ENCODE data around the gene NCOA7.
A peak's percentile ranks its signal among the peaks of the same experiment; 100 is the strongest.
"Not testable (repeated sequence)": the region's sequence is repeated elsewhere in the genome, so short reads cannot be mapped to it uniquely, and the experiment has no call there.

NCOA7 gene

DNA sequence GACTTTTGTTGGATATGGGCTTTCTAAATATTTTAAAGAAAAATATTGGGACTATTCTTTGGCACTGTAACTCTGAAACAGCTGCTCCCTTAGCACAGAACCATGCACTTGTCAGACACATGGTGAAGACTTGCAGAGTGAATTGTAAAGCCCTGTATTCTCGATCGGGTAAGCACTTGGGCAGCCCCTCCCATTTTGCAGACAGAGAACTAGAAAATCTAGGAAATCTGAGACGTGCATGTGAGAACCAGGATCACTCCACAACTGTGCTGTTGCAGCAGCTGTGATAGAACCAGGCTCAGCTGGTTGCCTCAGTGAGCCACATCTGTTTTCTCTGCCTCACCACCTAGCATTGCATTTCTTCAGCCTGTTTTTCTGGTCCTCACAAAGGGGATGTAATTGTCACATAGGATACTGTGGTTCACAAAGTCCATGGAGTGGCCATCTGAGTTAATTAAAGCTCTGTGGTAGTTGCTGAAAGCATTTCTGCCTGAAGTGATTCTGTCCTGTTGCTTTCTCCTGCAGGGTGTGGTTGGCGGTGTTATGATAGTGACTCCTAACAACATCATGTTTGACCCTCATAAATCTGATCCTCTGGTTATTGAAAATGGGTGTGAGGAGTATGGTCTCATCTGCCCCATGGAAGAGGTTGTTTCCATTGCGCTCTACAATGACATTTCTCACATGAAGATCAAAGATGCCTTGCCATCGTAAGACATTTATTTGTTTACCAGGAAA lies 94.0 kb downstream of the NCOA7 start:
- no peak for DNase-seq

DNA sequence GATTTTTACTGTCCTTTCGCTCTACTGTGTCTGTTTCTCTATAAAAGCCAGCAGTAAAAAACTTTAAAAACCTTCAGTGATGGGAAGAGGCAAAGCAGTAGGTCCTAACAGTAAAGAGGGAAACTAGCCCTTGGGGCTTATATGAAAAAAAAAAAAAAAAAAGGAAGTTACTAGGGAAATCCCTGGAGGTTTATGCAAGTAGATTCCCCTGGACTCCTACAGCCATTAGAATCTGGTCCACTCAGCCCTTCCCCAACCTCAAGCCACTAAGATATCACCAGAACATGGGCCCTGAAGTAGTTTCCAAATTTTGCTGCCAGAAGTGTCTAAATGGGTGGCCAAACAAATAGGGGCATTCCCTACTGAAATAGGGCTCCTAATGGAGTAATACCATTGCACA lies 95.3 kb downstream of the NCOA7 start:
- no peak for DNase-seq

- DNase-seq = peak; percentile 20
Observed at GRCh38 chr6:125886914-125887313, 96.2 kb downstream of the NCOA7 start.

DNA sequence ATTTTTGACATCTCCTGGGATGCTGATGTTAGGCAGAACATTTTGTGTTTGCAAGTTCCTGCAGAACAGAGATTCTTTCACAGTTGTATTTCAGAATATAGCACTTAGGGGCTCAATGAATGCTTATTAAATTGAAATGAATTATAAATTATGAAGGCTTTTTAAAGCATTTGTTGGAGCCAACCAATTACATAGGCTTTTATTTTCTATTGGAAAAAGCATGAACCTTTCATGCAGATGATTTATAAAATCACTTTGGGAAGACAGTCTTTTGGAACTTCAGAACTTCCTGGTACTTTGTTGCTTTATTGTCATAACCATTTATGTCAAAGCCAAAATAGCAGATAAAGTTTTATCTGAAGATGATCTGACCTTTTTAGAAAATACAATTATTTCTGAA lies 96.6 kb downstream of the NCOA7 start:
- no peak for DNase-seq

DNA sequence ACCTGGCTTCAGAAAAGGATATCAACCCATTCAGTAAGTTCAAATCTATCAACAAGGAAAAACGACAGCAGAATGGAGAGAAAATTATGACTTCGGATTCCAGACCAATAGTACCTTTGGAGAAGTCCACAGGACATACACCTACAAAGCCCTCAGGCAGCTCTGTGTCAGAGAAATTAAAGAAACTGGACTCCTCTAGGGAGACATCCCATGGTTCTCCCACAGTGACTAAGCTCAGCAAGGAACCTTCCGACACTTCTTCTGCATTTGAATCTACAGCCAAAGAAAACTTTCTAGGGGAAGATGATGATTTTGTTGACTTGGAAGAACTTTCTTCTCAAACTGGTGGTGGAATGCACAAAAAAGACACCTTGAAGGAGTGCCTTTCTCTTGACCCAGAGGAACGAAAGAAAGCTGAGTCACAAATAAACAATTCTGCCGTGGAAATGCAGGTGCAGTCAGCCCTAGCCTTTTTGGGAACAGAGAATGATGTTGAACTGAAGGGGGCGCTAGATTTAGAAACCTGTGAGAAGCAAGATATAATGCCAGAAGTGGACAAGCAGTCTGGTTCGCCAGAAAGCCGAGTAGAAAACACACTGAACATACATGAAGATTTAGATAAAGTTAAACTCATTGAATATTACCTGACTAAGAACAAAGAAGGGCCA lies 98.4 kb downstream of the NCOA7 start:
- no peak for DNase-seq

GRCh38 chr6:125899726-125900182 lies 109.0 kb downstream of the NCOA7 start:
- no peak for DNase-seq

DNA sequence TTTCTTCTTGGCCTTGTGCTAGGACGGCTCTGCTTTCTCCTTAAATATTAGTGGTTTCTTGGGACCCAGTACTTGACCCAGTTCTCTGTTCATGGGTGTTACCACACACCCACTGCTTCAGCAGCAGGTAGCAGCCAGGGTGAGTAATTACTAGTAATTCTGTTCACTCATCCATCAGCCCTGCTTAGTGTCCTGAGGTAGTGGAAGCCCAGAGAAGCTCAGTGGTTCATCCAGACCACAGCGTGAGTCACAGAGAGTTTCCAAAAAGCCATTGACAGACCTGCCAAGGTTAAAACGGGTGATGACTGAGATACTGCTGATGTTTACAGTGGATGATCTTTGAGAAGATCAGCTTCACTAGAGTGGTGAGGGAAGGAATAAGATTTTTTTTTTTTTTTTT lies 114.1 kb downstream of the NCOA7 start:
- DNase-seq = no peak

DNA sequence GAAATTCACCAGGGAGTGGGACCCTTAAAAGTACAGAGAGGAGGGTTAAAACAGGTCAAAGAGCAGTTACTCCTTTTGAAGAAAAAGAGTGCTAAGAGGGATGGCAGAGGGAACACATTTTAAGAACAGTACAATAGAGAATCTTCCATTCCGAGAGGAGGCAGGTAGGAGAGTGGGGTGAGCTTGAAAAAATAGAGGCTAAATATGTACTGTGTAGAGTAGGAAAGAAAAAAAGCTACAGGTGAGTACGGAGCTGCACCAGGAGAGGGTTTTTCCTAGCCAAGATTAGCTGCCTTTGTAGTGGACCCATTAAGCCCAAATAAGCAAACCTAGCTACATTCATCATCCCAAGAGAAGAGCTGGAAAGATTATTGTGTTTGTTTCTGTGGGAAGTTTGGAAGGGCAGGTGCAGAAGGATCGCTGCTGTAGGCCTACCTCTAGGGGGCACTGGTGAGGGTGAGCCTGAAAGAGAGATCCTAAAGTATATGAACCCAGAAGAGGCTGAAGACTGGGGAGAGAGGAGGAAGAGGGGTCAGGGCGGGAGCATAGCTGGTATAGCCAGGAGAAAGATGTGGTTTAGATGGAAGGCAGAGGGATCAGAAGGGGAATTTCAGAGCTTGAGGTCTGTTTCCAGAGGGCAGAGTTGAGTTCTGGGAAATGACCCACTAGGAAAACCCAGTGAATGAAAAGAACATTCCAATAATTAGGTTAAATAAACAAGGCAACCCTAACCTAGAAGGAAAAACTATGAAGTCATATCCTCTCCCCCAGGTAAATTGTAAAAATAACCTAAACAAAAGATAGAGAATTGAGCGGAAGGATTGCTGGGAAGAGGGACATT lies 115.6 kb downstream of the NCOA7 start:
- DNase-seq = no peak

DNA sequence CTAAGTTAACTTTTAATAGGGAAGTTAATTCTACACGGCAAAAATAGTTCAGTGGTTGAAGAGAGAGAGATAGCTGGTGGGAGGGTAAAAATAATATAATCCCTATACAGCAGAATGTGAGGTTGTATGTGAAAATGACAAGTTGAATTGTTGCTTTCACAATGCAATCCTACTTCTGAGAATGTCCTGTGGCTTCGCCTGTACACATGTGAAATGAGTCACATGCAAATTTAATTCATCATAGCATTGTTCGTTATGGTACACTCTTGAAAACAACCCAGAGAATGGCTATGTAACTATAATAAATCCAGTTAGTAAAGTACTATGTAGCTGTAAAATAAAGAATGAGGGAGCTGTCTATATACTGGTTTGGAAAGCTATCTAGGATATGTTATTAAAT lies 119.8 kb downstream of the NCOA7 start:
- DNase-seq = no peak

DNA sequence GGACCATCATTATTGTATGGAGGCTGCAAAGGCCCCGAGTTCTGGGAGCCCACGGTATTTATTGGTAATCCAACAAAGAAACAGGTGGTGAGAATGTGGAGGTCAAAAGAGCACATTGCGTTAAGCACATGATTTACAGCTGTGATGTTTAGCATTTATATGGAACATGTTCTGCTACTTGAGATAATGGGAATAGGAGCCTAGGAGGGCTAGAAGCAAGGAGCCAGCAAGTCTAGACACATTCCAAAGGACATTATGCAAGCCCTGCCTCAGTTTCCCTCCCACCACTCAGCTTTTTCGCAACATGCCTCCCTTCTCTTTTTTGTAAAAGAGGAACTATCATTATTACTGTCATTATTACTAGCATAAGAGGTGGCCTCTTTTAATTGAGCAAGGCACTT lies 120.3 kb downstream of the NCOA7 start:
- DNase-seq = not testable (repeated sequence)

DNA sequence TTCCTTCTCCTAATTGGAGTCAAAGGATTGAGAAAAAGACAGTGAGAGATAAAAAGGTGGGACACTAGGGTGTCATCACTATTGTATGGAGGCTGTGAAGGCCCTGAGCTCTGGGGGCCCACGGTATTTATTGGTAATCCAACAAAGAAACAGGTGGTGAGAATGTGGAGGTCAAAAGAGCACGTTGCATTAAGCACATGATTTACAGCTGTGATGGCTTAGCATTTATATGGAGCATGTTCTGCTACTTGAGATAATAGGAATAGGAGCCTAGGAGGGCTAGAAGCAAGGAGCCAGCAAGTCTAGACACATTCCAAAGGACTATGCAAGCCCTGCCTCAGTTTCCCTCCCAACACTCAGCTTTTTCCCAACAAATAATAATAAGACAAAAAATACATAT lies 121.7 kb downstream of the NCOA7 start:
- DNase-seq = not testable (repeated sequence)

- DNase-seq = no peak
Observed at GRCh38 chr6:125913145-125913544, 122.4 kb downstream of the NCOA7 start.

GRCh38 chr6:125913864-125914351 lies 123.1 kb downstream of the NCOA7 start:
- no peak for DNase-seq

- no peak for DNase-seq
Observed at GRCh38 chr6:125918230-125918629, 127.5 kb downstream of the NCOA7 start.

DNA sequence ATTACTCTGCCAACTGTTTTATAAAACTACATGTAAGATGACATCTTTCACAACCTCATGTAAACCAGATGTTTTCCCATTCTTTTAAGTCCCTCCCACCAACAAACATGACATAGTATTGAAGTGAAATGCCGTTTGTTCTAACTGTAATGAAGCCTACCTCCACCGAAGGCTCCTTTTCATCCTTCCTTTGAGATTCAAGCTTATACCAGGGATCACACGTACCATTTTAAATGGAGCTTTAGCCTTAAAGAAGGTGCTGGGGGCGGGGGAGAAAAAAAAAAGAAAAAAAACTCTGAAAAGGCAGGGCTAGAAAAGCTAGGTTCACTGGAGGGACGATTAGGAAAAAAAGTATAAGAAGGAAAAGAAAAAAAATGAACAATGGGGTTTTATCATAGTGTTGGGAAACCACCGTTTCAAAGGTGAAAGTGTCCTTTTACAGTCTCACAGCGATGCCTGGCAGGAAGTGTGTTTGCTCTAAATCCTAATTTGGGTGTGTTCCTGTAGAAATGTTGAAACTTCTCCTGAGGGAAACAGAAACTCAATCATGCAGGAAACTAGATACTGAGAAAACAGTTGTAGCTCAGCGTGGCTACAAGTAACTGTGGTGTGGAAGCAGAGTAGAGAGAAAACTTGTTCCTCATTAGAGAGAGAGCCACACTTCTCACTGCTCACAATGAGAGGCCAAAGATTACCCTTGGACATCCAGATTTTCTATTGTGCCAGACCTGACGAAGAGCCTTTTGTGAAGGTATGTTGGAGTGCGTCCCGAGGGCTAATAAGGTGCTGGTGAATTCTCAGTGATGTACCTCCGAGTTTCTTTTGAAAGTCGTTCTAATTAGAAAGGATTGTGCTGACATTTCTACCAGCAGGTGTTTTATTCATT lies 128.2 kb downstream of the NCOA7 start:
- no peak for DNase-seq

- DNase-seq = no peak
Observed at GRCh38 chr6:125919618-125920017, 128.9 kb downstream of the NCOA7 start.

- DNase-seq = no peak
Observed at GRCh38 chr6:125922322-125922860, 131.6 kb downstream of the NCOA7 start.

DNA sequence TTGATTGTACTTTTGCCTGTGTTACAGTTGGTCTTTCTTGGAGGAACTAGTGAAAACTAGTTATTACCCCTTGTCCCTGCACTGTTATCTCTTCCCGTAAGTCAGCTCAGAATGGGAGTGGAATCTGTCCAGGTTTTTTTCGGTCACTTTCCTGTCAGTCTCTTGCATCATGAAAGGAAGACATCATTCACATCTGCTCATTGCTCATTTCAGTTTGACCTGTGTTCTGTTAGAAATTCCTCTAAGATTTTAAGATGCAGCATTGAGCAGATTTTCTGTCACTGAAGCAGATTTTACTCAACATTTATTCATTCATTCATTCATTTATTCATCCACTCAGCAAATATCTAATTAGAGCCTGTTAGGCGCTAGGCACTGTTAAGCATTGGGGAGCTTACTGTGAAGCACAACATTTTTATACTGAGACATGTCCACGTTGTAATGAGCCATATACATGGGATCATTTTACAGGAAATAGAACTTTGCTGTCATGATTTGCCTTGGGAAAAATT lies 132.7 kb downstream of the NCOA7 start:
- DNase-seq = no peak

DNA sequence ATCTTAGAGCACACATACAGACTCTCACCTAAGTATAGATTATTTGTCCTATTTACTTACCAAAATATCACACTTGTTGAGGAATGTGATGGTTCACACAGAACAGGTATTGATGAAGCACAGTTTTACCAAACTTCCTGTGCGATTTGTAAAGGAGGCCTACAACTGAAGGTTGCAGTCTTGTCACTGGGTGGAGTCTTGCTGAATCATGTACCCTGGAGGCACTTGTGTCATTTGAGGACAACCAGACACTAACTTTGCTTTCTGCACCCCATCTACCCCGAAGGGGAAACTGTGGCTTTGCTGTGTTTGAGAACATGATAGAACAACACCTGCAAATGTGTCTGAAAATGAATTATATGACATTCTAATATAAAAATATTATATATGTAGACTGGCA lies 133.4 kb downstream of the NCOA7 start:
- no peak for DNase-seq

- no peak for DNase-seq
Observed at GRCh38 chr6:125924697-125925358, 134.1 kb downstream of the NCOA7 start.

DNA sequence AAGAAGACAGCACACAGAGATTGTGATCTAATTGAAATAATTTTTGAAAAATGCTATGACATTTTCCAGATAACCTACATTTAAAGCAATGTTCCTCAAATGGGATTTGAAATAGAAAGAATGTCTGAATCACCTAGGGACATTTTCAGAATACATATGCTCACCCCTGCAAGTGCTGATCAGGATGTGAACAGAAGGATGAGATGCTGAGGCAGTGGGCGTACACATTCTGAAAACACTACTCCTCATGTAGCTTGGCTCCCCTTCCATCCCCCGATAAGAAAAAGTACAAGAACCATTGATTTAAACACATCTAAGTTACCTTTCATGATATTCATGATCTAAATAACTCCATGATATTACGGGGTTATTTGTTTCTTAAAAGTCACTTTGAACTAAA lies 136.0 kb downstream of the NCOA7 start:
- DNase-seq = no peak

Data from NCI-H446 treated with DMSO at 0.1 percent for 48 hours (cell line).